ENCODE data around the gene ERCC6L. TPM values are rescaled to one million over a fixed set of nuclear protein-coding genes. Genes with fewer than 3 reads are reported as not detected.

ERCC6L gene
- total and polyA plus RNA-seq, 2 of the 4 experiments (the other 2 are of a cell fraction), result 2.3 to 5.4 TPM

DNA sequence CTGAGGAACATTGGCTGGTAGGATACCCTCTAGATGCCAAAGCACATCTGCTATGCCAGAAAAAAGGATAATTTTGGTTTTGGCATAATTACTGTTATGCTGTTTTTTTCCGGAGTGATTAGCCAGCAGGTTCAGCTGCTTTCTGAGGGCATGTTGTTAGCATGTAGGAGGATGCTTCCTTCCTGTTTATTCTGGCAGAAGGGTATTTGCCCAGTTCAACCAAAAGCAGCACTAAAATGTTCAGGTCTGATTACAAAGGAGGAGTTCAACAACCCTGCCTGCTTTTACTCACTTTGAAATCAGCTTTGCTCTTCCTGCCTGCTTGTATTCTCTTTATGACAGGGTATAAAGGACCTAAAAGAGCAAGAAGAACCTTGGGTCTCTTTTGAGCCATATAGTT, 21.9 kb downstream of the ERCC6L start:
- in situ Hi-C loops (cut with MboI; ENCODE audit: low sequenced_read_pairs) (no loop called here), intact Hi-C loops (cut with micrococcal nuclease) (no loop called here), dilution Hi-C loops (cut with HindIII; ENCODE audit: low sequenced_read_pairs, unreplicated experiment) (no loop called here)
- H3K23ac ChIP-seq (ENCODE audit: low read depth, low read length), result no peak overlapping the region
- ATAC-seq (ENCODE audit: low read depth), result no peak
- no peaks in the 10 kb centered on the region for H3K36me3 ChIP-seq (ENCODE audit: control insufficient read depth, insufficient read depth, low read length)
- H3K9me1 ChIP-seq (ENCODE audit: insufficient read depth, low read length), result no peaks in the 10 kb centered on the region
- H2AK9ac ChIP-seq (replicated peaks; ENCODE audit: low read depth, low read length, poor library complexity), result no peak overlapping the region
- no peak overlapping the region for H3K9ac ChIP-seq (ENCODE audit: low read depth, low read length)
- no peak overlapping the region for H2AFZ ChIP-seq (replicated peaks; ENCODE audit: low read length, poor library complexity)
- H2BK15ac ChIP-seq (ENCODE audit: low read depth, low read length), result no peak overlapping the region
- WGBS, 2 experiments (ENCODE audit: extremely low coverage in 2 of 2, insufficient read length in 1 of 2), result 100% methylated on average over 1 of the region's 1 CpG; no CpG with 5 or more reads in 1 of the 2 experiments
- H2AK5ac ChIP-seq (ENCODE audit: low read depth, low read length), result no peak overlapping the region
- H2BK20ac ChIP-seq (ENCODE audit: low read depth, low read length), result no peak overlapping the region
- H3K4ac ChIP-seq (ENCODE audit: low read depth, low read length), result no peak overlapping the region
- H4K5ac ChIP-seq (ENCODE audit: low read depth, low read length), result no peak overlapping the region
- H3K4me3 ChIP-seq (ENCODE audit: insufficient read depth, low read depth, low read length), result no peak overlapping the region
- CTCF ChIA-PET, result no interaction called here
- no peak overlapping the region for H2BK5ac ChIP-seq (ENCODE audit: low read depth, low read length, poor library complexity, severe bottlenecking)
- H3K18ac ChIP-seq (ENCODE audit: low read depth, low read length), result no peak overlapping the region
- H3K9me3 ChIP-seq (ENCODE audit: control insufficient read depth, insufficient read depth, low read length), result peaks cover 3% of the 10 kb centered on the region; the same call in 1 of the 2 replicates
- no TSS peak for BruUV-seq (replicated peaks)
- no peaks in the 10 kb centered on the region; the same call in 1 of the 2 replicates for H3K27me3 ChIP-seq (ENCODE audit: control insufficient read depth, insufficient read depth, low read length)
- H4K8ac ChIP-seq (ENCODE audit: low read depth in 2 of 2, low read length in 2 of 2), result no peak overlapping the region
- no peak overlapping the region for H3K14ac ChIP-seq (replicated peaks; ENCODE audit: low read depth, low read length)
- POLR2A ChIA-PET (ENCODE audit: unreplicated experiment), result no interaction called here
- no peak overlapping the region for H4K91ac ChIP-seq (ENCODE audit: insufficient read depth, low read depth, low read length)
- no peak overlapping the region for H3K4me2 ChIP-seq (ENCODE audit: low read depth, low read length)
- DNase-seq, result no peak
- no peak for TF ChIP-seq POLR2A (IDR thresholded peaks at IDR 0.05; ENCODE audit: low read depth, low read length)
- TF ChIP-seq BHLHE40 (IDR thresholded peaks at IDR 0.05; ENCODE audit: low read depth, low read length), result no peak
- no peak for TF ChIP-seq MXI1 (IDR thresholded peaks at IDR 0.05; ENCODE audit: borderline replicate concordance, low read depth, low read length)
- TF ChIP-seq, protein P1, sequence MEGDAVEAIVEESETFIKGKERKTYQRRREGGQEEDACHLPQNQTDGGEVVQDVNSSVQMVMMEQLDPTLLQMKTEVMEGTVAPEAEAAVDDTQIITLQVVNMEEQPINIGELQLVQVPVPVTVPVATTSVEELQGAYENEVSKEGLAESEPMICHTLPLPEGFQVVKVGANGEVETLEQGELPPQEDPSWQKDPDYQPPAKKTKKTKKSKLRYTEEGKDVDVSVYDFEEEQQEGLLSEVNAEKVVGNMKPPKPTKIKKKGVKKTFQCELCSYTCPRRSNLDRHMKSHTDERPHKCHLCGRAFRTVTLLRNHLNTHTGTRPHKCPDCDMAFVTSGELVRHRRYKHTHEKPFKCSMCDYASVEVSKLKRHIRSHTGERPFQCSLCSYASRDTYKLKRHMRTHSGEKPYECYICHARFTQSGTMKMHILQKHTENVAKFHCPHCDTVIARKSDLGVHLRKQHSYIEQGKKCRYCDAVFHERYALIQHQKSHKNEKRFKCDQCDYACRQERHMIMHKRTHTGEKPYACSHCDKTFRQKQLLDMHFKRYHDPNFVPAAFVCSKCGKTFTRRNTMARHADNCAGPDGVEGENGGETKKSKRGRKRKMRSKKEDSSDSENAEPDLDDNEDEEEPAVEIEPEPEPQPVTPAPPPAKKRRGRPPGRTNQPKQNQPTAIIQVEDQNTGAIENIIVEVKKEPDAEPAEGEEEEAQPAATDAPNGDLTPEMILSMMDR (conservative IDR thresholded peaks at IDR 0.05; ENCODE audit: low read depth, low read length), result no peak
- TF ChIP-seq, protein P2, sequence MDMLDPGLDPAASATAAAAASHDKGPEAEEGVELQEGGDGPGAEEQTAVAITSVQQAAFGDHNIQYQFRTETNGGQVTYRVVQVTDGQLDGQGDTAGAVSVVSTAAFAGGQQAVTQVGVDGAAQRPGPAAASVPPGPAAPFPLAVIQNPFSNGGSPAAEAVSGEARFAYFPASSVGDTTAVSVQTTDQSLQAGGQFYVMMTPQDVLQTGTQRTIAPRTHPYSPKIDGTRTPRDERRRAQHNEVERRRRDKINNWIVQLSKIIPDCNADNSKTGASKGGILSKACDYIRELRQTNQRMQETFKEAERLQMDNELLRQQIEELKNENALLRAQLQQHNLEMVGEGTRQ (IDR thresholded peaks at IDR 0.05; ENCODE audit: low read depth, low read length), result no peak
- no peak for TF ChIP-seq MAFK (IDR thresholded peaks at IDR 0.05; ENCODE audit: low read depth, low read length)
- no peak for TF ChIP-seq CHD1 (IDR thresholded peaks at IDR 0.05; ENCODE audit: low read depth, low read length)
- no peak for TF ChIP-seq RAD21 (IDR thresholded peaks at IDR 0.05; ENCODE audit: low read length)
- TF ChIP-seq MAZ (IDR thresholded peaks at IDR 0.05; ENCODE audit: borderline replicate concordance, low read depth, low read length), result no peak
- TF ChIP-seq RFX5 (IDR thresholded peaks at IDR 0.05; ENCODE audit: low read depth, low read length), result no peak
- H3K4me1 ChIP-seq (ENCODE audit: control insufficient read depth, insufficient read depth, low read length), result no peaks in the 10 kb centered on the region
- H3K56ac ChIP-seq (ENCODE audit: extremely low read depth, insufficient read depth, low read length), result no peak overlapping the region
- H2BK120ac ChIP-seq (ENCODE audit: low read depth, low read length), result no peak overlapping the region
- H3K27ac ChIP-seq (ENCODE audit: insufficient read depth, low read length), result no peak overlapping the region
- H4K20me1 ChIP-seq (ENCODE audit: insufficient read depth, low read length), result no peaks in the 10 kb centered on the region
- no peaks in the 10 kb centered on the region; a peak in 2 of 4 replicates for H3K79me1 ChIP-seq (ENCODE audit: low read depth in 1 of 2, low read length in 2 of 2)

Data from IMR-90 (cell line).